ENCODE measurements around the gene EVC2.
"Not testable (repeated sequence)": the region's sequence is repeated elsewhere in the genome, so short reads cannot be mapped to it uniquely, and the experiment has no call there.

The EVC2 gene

DNA sequence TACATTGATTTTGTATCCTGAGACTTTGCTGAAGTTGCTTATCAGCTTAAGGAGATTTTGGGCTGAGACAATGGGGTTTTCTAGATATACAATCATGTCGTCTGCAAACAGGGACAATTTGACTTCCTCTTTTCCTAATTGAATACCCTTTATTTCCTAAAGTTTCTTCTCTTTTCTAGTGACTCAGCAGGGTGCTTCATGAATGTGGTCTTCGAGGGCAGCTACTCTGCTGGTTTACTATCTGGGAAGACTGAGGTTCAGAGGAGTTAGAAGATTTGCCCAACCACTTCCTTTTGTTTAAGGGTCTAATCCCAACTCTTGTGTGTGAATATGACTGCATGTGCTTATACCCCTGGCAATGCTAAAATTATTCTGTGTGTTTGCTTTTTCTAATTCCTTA lies 20.1 kb upstream of the EVC2 start:
- H3K27ac Mint-ChIP-seq; H3K4me3 Mint-ChIP-seq; ATAC-seq (ENCODE audit: low read depth); H3K9me3 Mint-ChIP-seq; H3K36me3 Mint-ChIP-seq; DNase-seq (ENCODE audit: low spot score in 2 of 2); H3K4me1 Mint-ChIP-seq; H3K27me3 Mint-ChIP-seq: not testable (repeated sequence)

DNA sequence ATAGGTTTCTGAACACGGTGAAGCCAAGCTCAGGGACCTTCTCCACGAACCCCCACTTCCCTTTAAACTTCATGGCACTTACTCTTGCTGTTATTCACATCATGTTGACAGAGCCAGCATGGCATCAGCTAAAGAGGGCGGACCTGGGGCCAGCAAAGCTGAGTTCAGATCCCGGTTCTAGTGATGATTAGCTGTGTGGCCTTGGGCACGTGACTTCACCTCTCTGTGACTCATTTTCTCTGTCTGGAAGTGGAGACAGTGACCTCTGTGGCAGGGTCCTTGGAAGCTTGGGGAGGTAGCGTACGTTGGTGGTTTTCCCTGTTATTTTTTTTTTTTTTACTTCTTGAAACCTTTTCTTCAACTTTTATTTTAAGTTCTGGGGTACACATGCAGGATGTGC lies 16.0 kb upstream of the EVC2 start:
- Mint-ChIP-seq H3K9me3 (peaks cover 4% of the 10 kb centered on the region), H3K27me3 (no peaks in the 10 kb centered on the region), H3K4me1 (no peaks in the 10 kb centered on the region), H3K27ac (no peak overlapping the region), H3K4me3 (no peak overlapping the region), H3K36me3 (no peaks in the 10 kb centered on the region)
- ATAC-seq (ENCODE audit: low read depth) (no peak), DNase-seq (ENCODE audit: low spot score in 2 of 2) (no peak)

DNA sequence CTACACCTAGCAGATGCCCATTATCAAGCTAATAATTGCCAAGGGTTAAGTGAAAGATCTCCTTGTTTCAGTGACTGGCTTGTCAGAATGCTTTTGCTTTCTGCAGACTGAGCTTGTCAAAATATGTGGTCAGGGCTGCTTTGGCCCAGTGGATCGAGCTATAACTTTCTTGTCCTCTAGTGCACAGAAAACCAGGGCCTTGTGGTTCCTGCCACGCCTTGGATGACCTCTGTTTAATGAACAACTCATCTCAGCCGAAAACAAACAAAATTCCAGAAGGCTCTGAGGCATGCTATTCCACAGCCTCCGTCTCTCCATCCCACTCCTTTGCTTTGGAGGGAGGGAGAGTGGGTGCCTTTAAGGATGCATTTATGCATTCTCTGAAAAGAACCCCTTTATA lies 14.0 kb upstream of the EVC2 start:
- no peak for DNase-seq (ENCODE audit: low spot score in 2 of 2)
- H3K27me3 Mint-ChIP-seq = no peaks in the 10 kb centered on the region

DNA sequence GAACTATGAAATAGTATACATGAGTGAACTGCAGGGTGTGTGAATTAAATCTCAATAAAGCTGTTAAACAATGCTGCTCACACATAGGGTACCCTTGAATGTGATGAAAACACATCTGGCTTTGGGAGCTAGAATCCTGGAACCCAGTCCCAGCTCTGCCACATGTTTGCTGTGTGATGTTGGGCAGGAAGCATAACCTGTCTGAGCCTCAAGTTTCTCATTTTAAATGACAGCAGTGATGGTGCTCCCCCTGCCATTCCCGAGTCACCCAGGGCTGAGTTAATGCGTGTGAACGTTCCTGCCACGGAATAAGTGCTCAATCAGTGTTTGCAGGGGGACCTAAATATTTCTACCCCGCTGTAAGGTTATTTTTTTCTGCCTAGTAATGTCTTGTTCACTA lies 13.6 kb upstream of the EVC2 start:
- Mint-ChIP-seq H3K4me3 (no peak overlapping the region), H3K36me3 (no peaks in the 10 kb centered on the region), H3K9me3 (peaks cover 7% of the 10 kb centered on the region), H3K27me3 (no peaks in the 10 kb centered on the region), H3K4me1 (no peaks in the 10 kb centered on the region), H3K27ac (no peak overlapping the region)
- no peak for DNase-seq (ENCODE audit: low spot score in 2 of 2)
- no peak for ATAC-seq (ENCODE audit: low read depth)

More for the DNA sequence above, 14.0 kb upstream of the EVC2 start:
- ATAC-seq (ENCODE audit: low read depth) = no peak
- no peak overlapping the region for H3K4me3 Mint-ChIP-seq
- peaks cover 4% of the 10 kb centered on the region for H3K9me3 Mint-ChIP-seq
- H3K27ac Mint-ChIP-seq = no peak overlapping the region
- no peaks in the 10 kb centered on the region for H3K4me1 Mint-ChIP-seq
- H3K36me3 Mint-ChIP-seq = no peaks in the 10 kb centered on the region

- no peaks in the 10 kb centered on the region for H3K4me1 Mint-ChIP-seq
- no peak overlapping the region for H3K4me3 Mint-ChIP-seq
- no peak for DNase-seq (ENCODE audit: low spot score in 2 of 2)
- H3K27ac Mint-ChIP-seq = no peak overlapping the region
- H3K9me3 Mint-ChIP-seq = peaks cover 11% of the 10 kb centered on the region
- ATAC-seq (ENCODE audit: low read depth) = no peak
- H3K36me3 Mint-ChIP-seq = no peaks in the 10 kb centered on the region
- no peaks in the 10 kb centered on the region for H3K27me3 Mint-ChIP-seq
Measured at GRCh38 chr4:5720980-5721379, 12.6 kb upstream of the EVC2 start.

DNA sequence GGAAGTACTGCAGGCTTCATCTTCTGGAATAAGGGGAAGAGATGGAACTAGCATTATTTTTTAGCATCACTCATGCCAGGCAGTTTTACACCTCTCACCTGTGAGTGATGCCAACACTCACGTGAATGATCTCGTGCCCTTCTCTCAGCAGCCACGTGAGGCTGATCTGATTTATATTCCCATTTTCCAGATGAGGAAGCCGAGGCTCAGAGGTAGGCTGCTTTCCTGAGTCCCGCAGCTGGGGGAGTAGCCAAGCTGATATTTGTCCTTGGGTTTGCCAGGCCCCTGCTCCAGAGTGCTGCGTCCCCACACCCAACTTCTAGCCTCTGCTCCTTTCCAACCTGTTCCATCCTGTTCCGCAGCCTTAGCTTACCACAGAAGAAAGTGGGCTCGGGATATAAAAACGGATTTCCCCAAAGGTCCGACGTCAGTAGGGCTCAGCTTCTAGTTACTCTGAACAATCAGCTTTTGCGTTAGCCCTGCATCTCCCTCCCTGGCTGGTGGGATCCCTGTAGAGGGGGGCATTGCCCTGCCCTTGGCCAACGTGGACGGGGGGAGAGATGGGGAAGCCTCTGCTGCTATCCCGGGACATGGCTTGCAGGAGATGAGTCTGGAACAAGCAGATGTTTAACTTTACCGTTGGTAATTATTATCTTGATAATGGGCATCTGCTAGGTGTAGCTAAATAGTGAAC lies 11.9 kb upstream of the EVC2 start:
- Mint-ChIP-seq H3K4me3 (no peak overlapping the region), H3K4me1 (no peaks in the 10 kb centered on the region), H3K27me3 (no peaks in the 10 kb centered on the region), H3K9me3 (peaks cover 12% of the 10 kb centered on the region), H3K36me3 (no peaks in the 10 kb centered on the region), H3K27ac (no peak overlapping the region)
- DNase-seq (ENCODE audit: low spot score in 2 of 2) (no peak), ATAC-seq (ENCODE audit: low read depth) (no peak)

DNA sequence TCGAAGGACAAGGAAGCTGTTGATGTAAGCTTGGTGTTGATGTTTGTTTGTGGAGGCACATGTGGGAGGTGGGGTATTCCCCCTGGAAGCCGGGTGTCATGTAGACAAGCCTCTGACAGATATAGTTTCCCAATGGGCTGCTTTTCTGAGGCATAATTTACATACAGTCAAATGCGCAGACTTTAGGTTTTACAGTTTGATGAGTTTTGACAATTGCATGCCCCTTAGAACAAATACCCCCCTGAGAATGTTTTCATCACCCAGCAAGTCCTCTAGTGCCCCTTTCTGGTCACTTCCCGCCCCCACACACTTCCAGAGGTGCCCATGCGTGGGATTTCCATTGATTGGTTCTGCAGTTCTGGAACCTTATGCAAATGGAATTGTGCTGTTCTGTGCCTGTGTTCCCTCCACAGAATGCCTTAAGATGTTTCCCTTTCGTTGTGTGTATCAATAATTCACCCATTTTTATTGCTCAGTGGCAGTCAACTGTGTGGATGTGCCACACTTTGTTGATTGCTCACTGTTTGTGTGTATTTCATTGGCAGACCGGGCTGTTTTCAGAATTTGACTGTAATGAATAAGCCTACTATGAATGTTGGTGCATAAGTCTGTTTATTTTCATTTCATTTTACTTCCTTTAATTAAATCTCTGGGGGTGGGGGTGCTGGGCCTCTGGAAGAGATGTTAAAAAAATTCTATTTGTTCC lies 11.1 kb upstream of the EVC2 start:
- H3K4me3 Mint-ChIP-seq = no peak overlapping the region
- H3K36me3 Mint-ChIP-seq = no peaks in the 10 kb centered on the region
- DNase-seq (ENCODE audit: low spot score in 2 of 2) (no peak), ATAC-seq (ENCODE audit: low read depth) (no peak)
- H3K4me1 Mint-ChIP-seq = no peaks in the 10 kb centered on the region
- H3K27ac Mint-ChIP-seq = no peak overlapping the region
- peaks cover 12% of the 10 kb centered on the region for H3K9me3 Mint-ChIP-seq
- H3K27me3 Mint-ChIP-seq = no peaks in the 10 kb centered on the region

GRCh38 chr4:5718411-5718810 lies 10.1 kb upstream of the EVC2 start:
- no peak for DNase-seq (ENCODE audit: low spot score in 2 of 2)
- H3K9me3 Mint-ChIP-seq = peaks cover 15% of the 10 kb centered on the region
- no peak for ATAC-seq (ENCODE audit: low read depth)
- H3K4me3 Mint-ChIP-seq = no peak overlapping the region
- H3K4me1 Mint-ChIP-seq = no peaks in the 10 kb centered on the region
- H3K27me3 Mint-ChIP-seq = peaks cover 2% of the 10 kb centered on the region
- H3K27ac Mint-ChIP-seq = no peak overlapping the region
- no peaks in the 10 kb centered on the region for H3K36me3 Mint-ChIP-seq

DNA sequence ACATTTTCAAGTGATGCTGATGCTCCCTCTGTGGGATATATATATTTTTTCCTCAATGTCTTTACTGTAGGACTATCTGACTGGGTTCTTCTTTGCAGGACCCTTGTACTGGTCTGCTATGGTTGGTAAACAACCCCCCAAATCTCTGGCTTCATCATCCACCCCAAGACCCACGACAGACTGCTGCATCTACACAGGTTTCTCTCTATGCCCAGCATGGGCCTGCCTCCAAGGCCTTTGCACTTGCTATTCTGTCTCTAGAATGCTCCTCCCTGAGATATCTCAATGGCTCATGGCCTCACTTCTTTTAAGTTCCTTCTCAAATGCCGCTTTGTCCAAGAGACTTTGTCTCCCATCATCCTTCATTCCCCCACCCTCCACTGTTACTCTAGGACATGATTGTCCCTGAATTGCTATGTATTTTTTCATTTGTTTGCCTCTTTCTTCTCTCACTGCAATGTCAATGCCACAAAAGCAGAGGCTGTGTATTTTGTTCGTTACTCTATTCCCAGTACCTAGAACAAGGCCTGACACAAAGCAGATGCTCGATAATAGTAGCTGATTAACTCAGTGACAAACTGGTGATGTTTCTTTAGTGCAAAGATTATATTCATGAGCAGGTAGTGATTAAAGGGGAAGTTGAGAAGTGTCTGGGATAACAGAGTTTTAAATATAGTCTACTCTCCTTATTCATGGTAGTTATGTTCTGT lies 9.2 kb upstream of the EVC2 start:
- Mint-ChIP-seq H3K36me3 (no peaks in the 10 kb centered on the region), H3K27me3 (peaks cover 3% of the 10 kb centered on the region), H3K4me3 (no peak overlapping the region), H3K27ac (no peak overlapping the region), H3K9me3 (peaks cover 16% of the 10 kb centered on the region), H3K4me1 (no peaks in the 10 kb centered on the region)
- DNase-seq (ENCODE audit: low spot score in 2 of 2) (no peak), ATAC-seq (ENCODE audit: low read depth) (no peak)

GRCh38 chr4:5716391-5716790 lies 8.0 kb upstream of the EVC2 start:
- H3K4me3 Mint-ChIP-seq = no peak overlapping the region
- peaks cover 12% of the 10 kb centered on the region for H3K27me3 Mint-ChIP-seq
- H3K4me1 Mint-ChIP-seq = no peaks in the 10 kb centered on the region
- H3K36me3 Mint-ChIP-seq = no peaks in the 10 kb centered on the region
- H3K9me3 Mint-ChIP-seq = peaks cover 21% of the 10 kb centered on the region
- no peak overlapping the region for H3K27ac Mint-ChIP-seq
- ATAC-seq (ENCODE audit: low read depth) (no peak), DNase-seq (ENCODE audit: low spot score in 2 of 2) (no peak)

DNA sequence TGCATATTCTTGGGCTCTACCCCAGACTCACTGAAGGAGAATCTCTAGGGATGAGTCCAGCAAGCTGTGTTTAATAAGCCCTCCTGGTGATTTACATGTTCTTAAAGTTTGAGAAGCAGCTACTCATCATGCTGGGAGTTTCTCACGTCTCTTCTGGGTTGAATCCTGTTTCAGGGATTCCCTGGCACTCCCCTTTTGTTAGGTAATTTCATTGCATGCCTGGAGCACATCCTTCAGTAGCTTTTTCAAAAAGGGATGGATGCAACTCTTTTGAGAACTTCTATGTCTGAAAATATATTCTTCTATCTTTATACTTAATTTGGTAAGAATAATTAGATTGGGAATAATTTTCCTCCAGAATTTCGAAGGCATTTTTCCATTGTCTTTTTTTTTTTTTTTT lies 7.0 kb upstream of the EVC2 start:
- H3K36me3 Mint-ChIP-seq = peaks cover 2% of the 10 kb centered on the region
- H3K4me3 Mint-ChIP-seq = no peak overlapping the region
- no peak overlapping the region for H3K27ac Mint-ChIP-seq
- peaks cover 21% of the 10 kb centered on the region for H3K9me3 Mint-ChIP-seq
- DNase-seq (ENCODE audit: low spot score in 2 of 2) (no peak), ATAC-seq (ENCODE audit: low read depth) (no peak)
- peaks cover 16% of the 10 kb centered on the region for H3K27me3 Mint-ChIP-seq
- peaks cover 4% of the 10 kb centered on the region for H3K4me1 Mint-ChIP-seq

GRCh38 chr4:5713861-5714260 lies 5.5 kb upstream of the EVC2 start:
- peaks cover 20% of the 10 kb centered on the region for H3K27me3 Mint-ChIP-seq
- H3K9me3 Mint-ChIP-seq = peaks cover 21% of the 10 kb centered on the region
- H3K36me3 Mint-ChIP-seq = peaks cover 2% of the 10 kb centered on the region
- H3K4me3 Mint-ChIP-seq = no peak overlapping the region
- DNase-seq (ENCODE audit: low spot score in 2 of 2) (no peak), ATAC-seq (ENCODE audit: low read depth) (no peak)
- H3K4me1 Mint-ChIP-seq = peaks cover 4% of the 10 kb centered on the region
- H3K27ac Mint-ChIP-seq = no peak overlapping the region

DNA sequence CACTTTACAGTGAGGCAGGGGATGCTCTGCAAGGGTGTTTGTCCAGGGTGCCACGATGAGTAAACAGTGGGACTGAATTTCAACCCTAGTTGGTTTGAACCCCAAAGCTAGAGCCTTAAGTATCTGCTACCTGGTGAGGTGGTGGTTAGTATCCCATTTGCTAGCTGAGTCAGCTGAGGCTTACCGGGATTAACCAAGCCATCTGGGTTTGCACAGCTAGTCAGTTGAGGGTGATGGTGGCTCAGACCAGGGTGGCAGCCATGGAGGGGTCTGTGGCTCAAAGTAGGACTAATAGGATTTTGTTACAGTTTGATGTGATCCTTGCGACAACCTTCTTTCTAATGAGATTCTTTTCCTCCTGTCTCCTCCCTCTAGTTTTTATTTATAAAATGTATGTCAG lies 4.6 kb upstream of the EVC2 start:
- H3K36me3 Mint-ChIP-seq = peaks cover 2% of the 10 kb centered on the region
- no peak overlapping the region for H3K4me3 Mint-ChIP-seq
- H3K9me3 Mint-ChIP-seq = peaks cover 21% of the 10 kb centered on the region
- peaks cover 4% of the 10 kb centered on the region for H3K4me1 Mint-ChIP-seq
- ATAC-seq (ENCODE audit: low read depth) = no peak
- no peak for DNase-seq (ENCODE audit: low spot score in 2 of 2)
- H3K27me3 Mint-ChIP-seq = peaks cover 22% of the 10 kb centered on the region
- no peak overlapping the region for H3K27ac Mint-ChIP-seq

- no peak for ATAC-seq (ENCODE audit: low read depth)
- Mint-ChIP-seq H3K9me3 (peaks cover 18% of the 10 kb centered on the region), H3K27ac (no peak overlapping the region), H3K36me3 (peaks cover 2% of the 10 kb centered on the region), H3K4me3 (no peak overlapping the region), H3K4me1 (peaks cover 4% of the 10 kb centered on the region), H3K27me3 (peaks cover 23% of the 10 kb centered on the region)
- DNase-seq (ENCODE audit: low spot score in 2 of 2) = no peak
Measured at GRCh38 chr4:5712517-5712916, 4.2 kb upstream of the EVC2 start.

Data from memory B cell (primary cell).